GM19372 (cell line): ENCODE results near the gene CDC42SE2.
"Not testable (repeated sequence)": the region's sequence is repeated elsewhere in the genome, so short reads cannot be mapped to it uniquely, and the experiment has no call there.

Experiments
- ATAC-seq: cut with Tn5 transposase; IDR thresholded peaks from one replicate; pipeline ENCODE4 v1.9.1; 2021; ENCODE audit warnings: mild to moderate bottlenecking, low read depth, moderate library complexity; ENCODE audit not compliant: unreplicated experiment

Gene CDC42SE2

GRCh38 chr5:131384616-131385214, 120.9 kb downstream of the CDC42SE2 start:
- no peak for ATAC-seq

GRCh38 chr5:131386124-131386523, 122.3 kb downstream of the CDC42SE2 start:
- no peak for ATAC-seq

GRCh38 chr5:131386779-131387178, 122.9 kb downstream of the CDC42SE2 start:
- no peak for ATAC-seq

- ATAC-seq = no peak
Observed at GRCh38 chr5:131387255-131387654, 123.4 kb downstream of the CDC42SE2 start.

GRCh38 chr5:131389096-131389868, 125.4 kb downstream of the CDC42SE2 start:
- no peak for ATAC-seq

GRCh38 chr5:131389869-131390265, 126.0 kb downstream of the CDC42SE2 start:
- ATAC-seq = no peak

- ATAC-seq = no peak
Observed at GRCh38 chr5:131392466-131393095, 128.7 kb downstream of the CDC42SE2 start.

- ATAC-seq = no peak
Observed at GRCh38 chr5:131393498-131393968, 129.7 kb downstream of the CDC42SE2 start.

GRCh38 chr5:131394128-131394527, 130.3 kb downstream of the CDC42SE2 start:
- peak; percentile 59 for ATAC-seq

GRCh38 chr5:131396015-131396414, 132.2 kb downstream of the CDC42SE2 start:
- ATAC-seq = peak; percentile 66

GRCh38 chr5:131396630-131397273, 132.9 kb downstream of the CDC42SE2 start:
- ATAC-seq = no peak

GRCh38 chr5:131399007-131399406, 135.2 kb downstream of the CDC42SE2 start:
- ATAC-seq = not testable (repeated sequence)

GRCh38 chr5:131400585-131400984, 136.7 kb downstream of the CDC42SE2 start:
- ATAC-seq = no peak

- no peak for ATAC-seq
Observed at GRCh38 chr5:131405674-131406073, 141.8 kb downstream of the CDC42SE2 start.

GRCh38 chr5:131406076-131406475, 142.2 kb downstream of the CDC42SE2 start:
- no peak for ATAC-seq

GRCh38 chr5:131406975-131407638, 143.3 kb downstream of the CDC42SE2 start:
- no peak for ATAC-seq

GRCh38 chr5:131413605-131414559, 150.0 kb downstream of the CDC42SE2 start:
- ATAC-seq = peak; percentile 63

- ATAC-seq = peak; percentile 63
Observed at GRCh38 chr5:131416729-131417128, 152.9 kb downstream of the CDC42SE2 start.

- ATAC-seq = peak; percentile 45
Observed at GRCh38 chr5:131417240-131417869, 153.5 kb downstream of the CDC42SE2 start.
